Duodenal mucosa (tissue), 2 donors: ENCODE measurements around the gene CACNA1D.

Experiments used
- H3K27ac ChIP-seq: one replicate; pipeline ENCODE4 v1.7.0; 2013; ENCODE audit warnings: low read depth, low read length
- H3K27me3 ChIP-seq, 2 donors: one replicate each; pipeline ENCODE4 v1.7.0; 2013; ENCODE audit warnings: low read length in 2 of 2, control low read depth in 1 of 2; ENCODE audit not compliant: insufficient read depth in 2 of 2, control insufficient read depth in 1 of 2
- H3K36me3 ChIP-seq, 2 donors: one replicate each; pipeline ENCODE4 v1.7.0; 2013; ENCODE audit warnings: low read length in 2 of 2, control low read depth in 1 of 2; ENCODE audit not compliant: insufficient read depth in 2 of 2, control insufficient read depth in 1 of 2
- H3K4me1 ChIP-seq, 2 donors: one replicate each; pipeline ENCODE4 v1.7.0; 2013; ENCODE audit warnings: low read length in 2 of 2, control low read depth in 1 of 2; ENCODE audit not compliant: insufficient read depth in 2 of 2, control insufficient read depth in 1 of 2
- H3K4me3 ChIP-seq, 2 donors: one replicate each; pipeline ENCODE4 v1.7.0; 2013; ENCODE audit warnings: low read length in 2 of 2, low read depth in 1 of 2
- H3K9ac ChIP-seq, 2 donors: one replicate each; pipeline ENCODE4 v1.7.0; 2013; ENCODE audit warnings: low read length in 2 of 2, low read depth in 1 of 2
- H3K9me3 ChIP-seq, 2 donors: one replicate each; pipeline ENCODE4 v1.7.0; 2013; ENCODE audit warnings: low read length in 2 of 2, control low read depth in 1 of 2; ENCODE audit not compliant: control insufficient read depth in 1 of 2

The CACNA1D gene

DNA sequence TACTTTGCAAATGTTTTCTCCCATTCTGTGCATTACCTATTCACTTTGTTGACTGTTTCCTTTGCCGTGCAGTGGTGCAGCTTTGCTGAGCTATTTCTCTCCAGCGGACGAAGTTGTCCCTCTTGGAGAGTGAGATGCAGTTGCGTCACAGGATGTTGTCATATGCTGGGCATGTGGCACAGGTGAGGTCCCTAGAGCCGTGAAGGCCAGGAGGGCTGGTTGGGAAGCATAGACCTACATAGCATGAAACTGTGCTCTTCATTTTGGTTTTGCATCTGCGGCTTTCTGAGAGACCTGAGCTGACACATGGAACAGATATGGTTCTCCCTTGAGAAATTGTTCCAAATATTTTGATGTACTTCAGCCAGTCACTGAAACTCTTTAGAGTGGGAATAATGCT, 108.5 kb downstream of the CACNA1D start:
- no peak overlapping the region for H3K27ac ChIP-seq
- no peaks in the 10 kb centered on the region for H3K36me3 ChIP-seq
- no peaks in the 10 kb centered on the region for H3K9me3 ChIP-seq
- no peaks in the 10 kb centered on the region for H3K4me1 ChIP-seq
- no peaks in the 10 kb centered on the region for H3K27me3 ChIP-seq
- no peak overlapping the region for H3K9ac ChIP-seq
- no peak overlapping the region for H3K4me3 ChIP-seq

DNA sequence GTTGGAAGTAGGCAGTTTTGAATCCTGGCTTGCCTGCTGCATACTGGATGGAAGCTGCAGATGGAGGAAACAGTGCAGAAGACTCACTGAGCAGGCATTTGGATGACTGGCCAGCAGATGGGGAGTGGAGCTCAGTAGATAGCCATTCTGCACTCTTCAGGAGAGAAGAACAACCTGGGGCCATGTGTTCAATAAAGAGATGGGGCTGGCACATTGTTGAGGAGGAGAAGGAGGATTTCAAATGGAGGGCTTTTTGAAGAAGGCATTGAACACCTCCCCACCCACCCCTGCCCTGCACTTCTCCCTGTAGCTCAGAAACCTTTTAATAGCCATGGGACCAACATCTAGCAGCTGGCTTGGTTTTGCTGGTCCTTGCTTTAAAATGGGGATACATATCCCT, 109.8 kb downstream of the CACNA1D start:
- no peak overlapping the region for H3K27ac ChIP-seq
- H3K9me3 ChIP-seq, result peaks cover 0 to 2% of the 10 kb centered on the region in 2 donors
- no peak overlapping the region for H3K9ac ChIP-seq
- H3K4me3 ChIP-seq, result no peak overlapping the region
- no peaks in the 10 kb centered on the region for H3K36me3 ChIP-seq
- no peaks in the 10 kb centered on the region for H3K4me1 ChIP-seq
- H3K27me3 ChIP-seq, result no peaks in the 10 kb centered on the region

DNA sequence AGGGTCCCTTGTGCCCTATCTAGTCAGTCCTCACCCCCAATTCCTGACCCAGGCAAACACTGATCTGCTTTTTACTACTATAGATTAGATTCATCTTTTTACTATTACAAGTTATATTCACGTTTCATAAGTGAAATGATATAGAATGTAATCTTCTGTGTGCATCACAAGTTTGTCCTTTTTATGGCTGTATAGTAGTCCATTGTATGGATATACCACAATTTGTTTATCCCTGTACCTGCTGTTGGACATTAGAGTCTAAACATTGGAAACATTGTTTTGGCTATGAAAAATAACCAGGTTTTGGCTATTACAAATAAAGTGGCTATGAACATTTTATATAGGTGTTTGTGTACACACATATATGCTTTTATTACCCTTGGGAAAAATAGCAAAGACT, 112.4 kb downstream of the CACNA1D start:
- H3K4me1 ChIP-seq, result no peaks in the 10 kb centered on the region
- H3K4me3 ChIP-seq, result no peak overlapping the region
- no peaks in the 10 kb centered on the region for H3K36me3 ChIP-seq
- no peak overlapping the region for H3K9ac ChIP-seq
- no peaks in the 10 kb centered on the region for H3K27me3 ChIP-seq
- no peak overlapping the region for H3K27ac ChIP-seq
- H3K9me3 ChIP-seq, result peaks cover 0 to 2% of the 10 kb centered on the region in 2 donors

DNA sequence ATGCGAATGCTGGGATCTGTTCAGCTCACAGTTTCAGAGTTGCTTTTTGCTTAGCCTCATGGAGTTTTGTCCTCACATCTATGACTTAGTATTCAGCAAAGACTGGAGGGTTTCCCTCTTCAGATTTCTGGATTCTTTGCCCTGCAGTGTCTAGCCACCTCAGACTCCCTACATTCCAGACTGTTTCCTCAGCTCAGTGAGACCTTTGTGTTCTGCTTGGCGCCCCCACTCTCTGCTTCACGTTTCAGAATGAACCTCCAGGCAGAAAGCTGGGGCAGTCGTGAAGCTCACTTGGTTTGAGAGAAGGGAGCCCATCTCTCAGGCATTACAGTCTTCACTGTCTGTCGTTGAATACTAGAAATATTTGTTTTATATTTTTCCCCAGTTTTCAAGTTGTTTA, 118.1 kb downstream of the CACNA1D start:
- Histone ChIP-seq H3K4me3 (no peak overlapping the region), H3K36me3 (no peaks in the 10 kb centered on the region), H3K9ac (no peak overlapping the region), H3K4me1 (no peaks in the 10 kb centered on the region), H3K27ac (no peak overlapping the region), H3K27me3 (no peaks in the 10 kb centered on the region), H3K9me3 (peaks cover 0 to 2% of the 10 kb centered on the region in 2 donors)

DNA sequence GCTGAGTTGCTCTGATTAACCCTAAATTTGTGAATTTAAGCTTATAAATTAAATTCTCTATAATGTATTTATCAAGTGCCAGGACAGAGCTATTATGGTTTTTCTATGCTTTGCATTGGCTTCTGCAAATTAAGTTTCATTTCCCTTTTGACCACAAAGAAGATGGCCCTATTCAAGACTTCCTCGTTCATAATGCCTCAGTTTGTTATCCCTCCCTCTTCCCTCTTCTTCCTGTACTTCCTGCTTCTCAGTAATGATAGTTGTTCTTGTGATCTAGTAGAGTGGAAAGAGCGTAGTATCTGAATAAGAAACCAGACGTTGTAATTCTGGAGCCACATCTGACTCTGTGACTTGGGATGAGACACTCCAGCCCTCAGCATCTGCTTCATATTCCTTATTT, 118.7 kb downstream of the CACNA1D start:
- no peak overlapping the region for H3K4me3 ChIP-seq
- peaks cover 0 to 3% of the 10 kb centered on the region in 2 donors for H3K4me1 ChIP-seq
- no peaks in the 10 kb centered on the region for H3K36me3 ChIP-seq
- peaks cover 0 to 2% of the 10 kb centered on the region in 2 donors for H3K9me3 ChIP-seq
- H3K27me3 ChIP-seq, result no peaks in the 10 kb centered on the region
- no peak overlapping the region for H3K27ac ChIP-seq
- no peak overlapping the region for H3K9ac ChIP-seq

DNA sequence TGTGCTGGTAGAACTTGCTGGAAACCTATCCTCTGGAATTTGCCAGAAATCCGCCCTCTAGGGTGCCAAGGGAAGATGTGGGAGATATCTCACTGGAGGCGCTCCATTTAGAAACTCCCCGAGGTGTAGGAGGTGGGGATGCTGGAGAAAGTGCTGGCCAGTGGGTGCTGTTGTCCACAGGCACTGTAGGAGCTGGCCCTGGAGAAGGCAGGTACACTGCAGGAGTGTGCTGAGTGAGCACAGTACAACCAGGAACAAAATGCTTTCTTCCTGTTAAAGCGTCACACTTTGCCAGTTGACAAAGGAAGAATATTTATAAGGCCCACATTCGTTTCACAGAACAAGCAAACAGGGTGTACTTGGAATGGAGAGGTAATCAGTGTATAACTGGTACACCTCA, 119.9 kb downstream of the CACNA1D start:
- Histone ChIP-seq H3K9me3 (no peaks in the 10 kb centered on the region), H3K4me3 (no peak overlapping the region), H3K9ac (no peak overlapping the region), H3K27ac (no peak overlapping the region), H3K27me3 (no peaks in the 10 kb centered on the region), H3K36me3 (no peaks in the 10 kb centered on the region), H3K4me1 (peaks cover 0 to 9% of the 10 kb centered on the region in 2 donors)

DNA sequence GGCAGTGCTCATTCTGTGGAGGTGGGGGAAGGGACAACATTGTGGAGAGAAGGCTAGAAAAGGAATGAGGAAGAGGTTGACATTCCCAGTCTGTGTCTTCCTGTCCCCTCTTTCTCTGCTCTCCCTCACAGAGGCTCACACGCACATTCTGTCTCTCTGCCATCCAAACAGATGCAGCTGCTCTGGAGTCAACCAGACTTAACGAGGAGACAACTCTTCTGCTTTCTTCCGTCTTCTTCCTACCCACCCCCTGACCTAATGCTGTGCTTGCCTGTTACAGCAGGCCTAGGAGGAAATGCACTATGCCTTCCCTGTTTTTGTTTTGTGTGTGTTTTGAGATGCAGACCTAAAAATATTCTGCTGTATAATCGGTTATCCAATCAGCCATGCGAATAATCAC, 121.9 kb downstream of the CACNA1D start:
- H3K4me1 ChIP-seq, result peaks cover 0 to 9% of the 10 kb centered on the region in 2 donors
- no peak overlapping the region for H3K27ac ChIP-seq
- H3K4me3 ChIP-seq, result no peak overlapping the region
- no peak overlapping the region for H3K9ac ChIP-seq
- H3K36me3 ChIP-seq, result no peaks in the 10 kb centered on the region
- no peaks in the 10 kb centered on the region for H3K9me3 ChIP-seq
- no peaks in the 10 kb centered on the region for H3K27me3 ChIP-seq

DNA sequence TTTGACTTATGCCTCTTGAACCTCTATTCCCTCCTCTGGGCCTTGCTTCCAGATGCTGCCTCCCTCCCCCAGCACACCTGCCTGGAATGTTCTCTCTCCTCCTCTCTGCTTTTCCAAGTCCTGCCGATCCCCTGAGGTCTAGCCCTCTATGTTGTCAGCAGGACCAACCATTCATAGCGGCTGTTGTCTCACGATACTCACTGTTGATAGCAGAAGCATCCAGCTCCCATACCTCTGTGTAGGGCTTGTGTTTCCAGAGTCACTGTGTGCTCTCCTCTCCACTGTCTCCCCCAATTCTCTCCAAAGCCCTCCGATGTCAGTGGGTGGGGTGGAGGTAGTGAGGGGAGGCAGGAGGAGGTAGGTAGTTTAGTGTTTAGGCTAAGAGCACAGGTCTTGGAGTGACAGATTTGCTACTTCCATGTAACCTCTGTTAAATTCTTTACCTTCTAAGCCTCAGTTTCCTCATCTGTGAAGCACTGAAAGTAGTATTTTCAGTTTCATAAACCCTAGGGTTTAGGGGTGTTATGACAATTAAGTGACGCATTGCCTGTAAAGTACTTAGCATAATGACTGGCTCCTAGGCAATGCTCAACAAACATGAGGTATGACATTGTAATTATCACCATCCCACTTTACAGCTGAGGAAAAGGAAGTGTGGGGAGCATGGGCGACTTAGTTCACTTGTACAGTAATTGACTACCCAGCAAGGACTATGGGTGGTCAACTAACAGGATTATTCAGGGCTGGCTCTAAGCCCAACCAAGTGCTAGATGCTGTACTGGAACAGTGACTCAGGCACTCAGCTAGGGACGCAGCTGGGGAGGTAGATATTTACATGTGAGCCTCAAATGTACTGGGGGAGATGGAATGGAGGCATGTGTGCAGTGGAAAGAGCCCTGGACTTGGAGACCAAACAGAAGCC, 122.8 kb downstream of the CACNA1D start:
- H3K4me1 ChIP-seq, result peaks cover 0 to 9% of the 10 kb centered on the region in 2 donors
- H3K27ac ChIP-seq, result no peak overlapping the region
- H3K9me3 ChIP-seq, result no peaks in the 10 kb centered on the region
- H3K36me3 ChIP-seq, result no peaks in the 10 kb centered on the region
- H3K27me3 ChIP-seq, result no peaks in the 10 kb centered on the region
- H3K9ac ChIP-seq, result no peak overlapping the region
- no peak overlapping the region for H3K4me3 ChIP-seq

DNA sequence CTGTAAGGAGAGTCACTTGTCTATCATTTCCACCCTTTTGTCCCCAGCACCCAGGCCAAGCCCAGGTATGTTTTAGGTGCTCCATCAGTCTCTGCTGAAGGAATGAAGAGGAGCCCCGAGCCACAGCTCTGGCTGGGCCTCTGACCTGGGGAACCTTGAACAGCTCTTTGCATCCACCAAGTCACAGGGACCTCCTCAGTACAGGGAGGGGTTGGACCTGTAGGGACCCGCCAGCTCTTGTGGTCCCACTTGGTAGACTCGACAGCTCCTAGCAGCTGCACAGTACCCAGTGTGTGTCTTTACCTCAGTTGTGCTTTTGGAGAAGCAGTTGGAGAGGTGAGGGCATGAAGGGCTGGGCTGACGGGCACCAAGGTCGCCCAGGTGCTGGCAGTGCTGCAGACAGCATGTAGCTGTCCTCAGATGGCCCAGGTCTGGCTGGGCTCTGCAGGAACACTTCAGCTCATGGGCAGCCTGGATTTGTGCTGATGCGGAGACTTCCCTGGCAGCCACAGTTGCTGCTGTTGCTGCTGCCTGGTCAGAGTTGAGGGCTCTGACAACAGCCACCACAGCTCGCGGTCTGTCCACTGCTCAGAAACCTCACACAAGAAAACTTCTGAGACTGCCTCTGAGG, 123.6 kb downstream of the CACNA1D start:
- Histone ChIP-seq H3K9ac (no peak overlapping the region), H3K9me3 (no peaks in the 10 kb centered on the region), H3K27me3 (no peaks in the 10 kb centered on the region), H3K4me3 (no peak overlapping the region), H3K36me3 (no peaks in the 10 kb centered on the region), H3K4me1 (peaks cover 0 to 9% of the 10 kb centered on the region in 2 donors), H3K27ac (no peak overlapping the region)

DNA sequence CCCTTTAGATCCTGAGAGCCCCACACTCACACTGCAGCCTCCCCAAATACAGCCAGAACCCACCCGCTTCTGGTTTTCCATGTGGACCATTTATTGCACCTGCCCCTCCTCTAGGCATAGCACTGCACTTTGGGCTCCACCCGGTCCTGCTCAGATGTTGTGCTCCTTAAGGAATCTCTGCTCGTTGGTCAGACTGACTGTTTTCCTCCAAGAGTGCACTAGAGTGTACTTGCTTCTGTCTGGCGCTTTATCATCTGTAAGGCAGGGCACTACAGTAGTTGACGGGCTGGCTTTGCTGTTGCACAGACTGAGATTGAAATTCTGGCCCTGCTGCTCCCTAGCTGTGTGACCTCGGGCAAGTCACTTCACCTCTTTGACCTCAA, 124.1 kb downstream of the CACNA1D start:
- Histone ChIP-seq H3K9ac (no peak overlapping the region), H3K4me1 (peaks cover 0 to 9% of the 10 kb centered on the region in 2 donors), H3K27ac (no peak overlapping the region), H3K36me3 (no peaks in the 10 kb centered on the region), H3K9me3 (no peaks in the 10 kb centered on the region), H3K27me3 (no peaks in the 10 kb centered on the region), H3K4me3 (no peak overlapping the region)
